Measurements from ENCODE around the gene ATG2B. TPM values are rescaled to one million over a fixed set of nuclear protein-coding genes. Genes with fewer than 3 reads are reported as not detected.

The ATG2B gene
- total RNA-seq, 1 donor from 2014 or later: 11.9 TPM

GRCh38 chr14:96274122-96274521 lies 89.0 kb downstream of the ATG2B start:
- Histone ChIP-seq H3K27me3 (no peaks in the 10 kb centered on the region), H3K9ac (no peak overlapping the region), H3K79me2 (ENCODE audit: low read depth) (no peaks in the 10 kb centered on the region), H3K4me3 (no peak overlapping the region), H3F3A (ENCODE audit: low read depth) (no peaks in the 10 kb centered on the region), H3K4me1 (no peaks in the 10 kb centered on the region), H3K4me2 (no peak overlapping the region), H3K36me3 (no peaks in the 10 kb centered on the region), H2AFZ (replicated peaks) (no peak overlapping the region), H3K27ac (no peak overlapping the region), H3K9me3 (ENCODE audit: low read depth) (no peaks in the 10 kb centered on the region), H4K20me1 (ENCODE audit: low read depth) (no peaks in the 10 kb centered on the region)
- H3K4me3 Mint-ChIP-seq: no peak overlapping the region
- H3K4me1 Mint-ChIP-seq: peaks cover 10% of the 10 kb centered on the region
- peaks cover 2% of the 10 kb centered on the region for H3K27me3 Mint-ChIP-seq (ENCODE audit: insufficient read depth, low read depth)
- peaks cover 2% of the 10 kb centered on the region for H3K36me3 Mint-ChIP-seq
- peak overlapping the region; percentile 62 for H3K27ac Mint-ChIP-seq
- peaks cover 15% of the 10 kb centered on the region for H3K9me3 Mint-ChIP-seq
- no peak for TF ChIP-seq EZH2phosphoT487 (IDR thresholded peaks at IDR 0.05)
- TF ChIP-seq, protein P1, sequence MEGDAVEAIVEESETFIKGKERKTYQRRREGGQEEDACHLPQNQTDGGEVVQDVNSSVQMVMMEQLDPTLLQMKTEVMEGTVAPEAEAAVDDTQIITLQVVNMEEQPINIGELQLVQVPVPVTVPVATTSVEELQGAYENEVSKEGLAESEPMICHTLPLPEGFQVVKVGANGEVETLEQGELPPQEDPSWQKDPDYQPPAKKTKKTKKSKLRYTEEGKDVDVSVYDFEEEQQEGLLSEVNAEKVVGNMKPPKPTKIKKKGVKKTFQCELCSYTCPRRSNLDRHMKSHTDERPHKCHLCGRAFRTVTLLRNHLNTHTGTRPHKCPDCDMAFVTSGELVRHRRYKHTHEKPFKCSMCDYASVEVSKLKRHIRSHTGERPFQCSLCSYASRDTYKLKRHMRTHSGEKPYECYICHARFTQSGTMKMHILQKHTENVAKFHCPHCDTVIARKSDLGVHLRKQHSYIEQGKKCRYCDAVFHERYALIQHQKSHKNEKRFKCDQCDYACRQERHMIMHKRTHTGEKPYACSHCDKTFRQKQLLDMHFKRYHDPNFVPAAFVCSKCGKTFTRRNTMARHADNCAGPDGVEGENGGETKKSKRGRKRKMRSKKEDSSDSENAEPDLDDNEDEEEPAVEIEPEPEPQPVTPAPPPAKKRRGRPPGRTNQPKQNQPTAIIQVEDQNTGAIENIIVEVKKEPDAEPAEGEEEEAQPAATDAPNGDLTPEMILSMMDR (IDR thresholded peaks at IDR 0.05): no peak
- TF ChIP-seq EZH2 (IDR thresholded peaks at IDR 0.05): no peak
- no peak for DNase-seq (ENCODE audit: low spot score)

DNA sequence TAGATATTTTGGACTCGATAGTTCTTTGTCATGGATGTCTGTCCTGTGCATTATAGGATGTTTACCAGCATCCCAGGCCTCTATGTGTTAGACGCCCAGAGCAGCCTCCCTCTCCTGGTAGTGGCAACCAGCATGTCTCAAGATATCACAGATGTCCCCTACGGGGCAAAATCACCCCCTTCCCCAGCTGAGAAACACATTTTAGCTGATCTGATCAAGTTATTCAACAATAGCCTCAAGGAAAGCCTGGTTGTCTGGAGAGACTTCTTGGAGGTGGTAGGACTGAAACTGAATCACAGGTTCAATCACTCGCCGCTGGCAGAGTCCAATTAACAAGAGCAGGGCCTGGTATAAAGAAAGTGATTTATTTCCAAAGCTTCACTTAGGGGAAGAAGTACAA lies 89.5 kb downstream of the ATG2B start:
- Mint-ChIP-seq H3K4me3 (no peak overlapping the region), H3K27ac (peak overlapping the region; percentile 21), H3K27me3 (ENCODE audit: insufficient read depth, low read depth) (peaks cover 2% of the 10 kb centered on the region), H3K36me3 (peaks cover under 1% of the 10 kb centered on the region), H3K4me1 (peaks cover 10% of the 10 kb centered on the region), H3K9me3 (peaks cover 15% of the 10 kb centered on the region)
- H3K9me3 ChIP-seq (ENCODE audit: low read depth): no peaks in the 10 kb centered on the region
- H3K4me2 ChIP-seq: no peak overlapping the region
- no peaks in the 10 kb centered on the region for H3K79me2 ChIP-seq (ENCODE audit: low read depth)
- no peaks in the 10 kb centered on the region for H3K27me3 ChIP-seq
- H3F3A ChIP-seq (ENCODE audit: low read depth): no peaks in the 10 kb centered on the region
- H3K36me3 ChIP-seq: no peaks in the 10 kb centered on the region
- DNase-seq (ENCODE audit: low spot score): no peak
- H3K4me3 ChIP-seq: no peak overlapping the region
- no peak for TF ChIP-seq EZH2 (IDR thresholded peaks at IDR 0.05)
- TF ChIP-seq, protein P1 (IDR thresholded peaks at IDR 0.05): no peak
- no peak for TF ChIP-seq EZH2phosphoT487 (IDR thresholded peaks at IDR 0.05)
- H4K20me1 ChIP-seq (ENCODE audit: low read depth): no peaks in the 10 kb centered on the region
- H3K9ac ChIP-seq: no peak overlapping the region
- H2AFZ ChIP-seq (replicated peaks): no peak overlapping the region
- H3K27ac ChIP-seq: no peak overlapping the region
- no peaks in the 10 kb centered on the region for H3K4me1 ChIP-seq

- Histone ChIP-seq H3K9ac (no peak overlapping the region), H4K20me1 (ENCODE audit: low read depth) (no peaks in the 10 kb centered on the region), H3K4me3 (no peak overlapping the region), H3K36me3 (no peaks in the 10 kb centered on the region), H3K27ac (no peak overlapping the region), H3K9me3 (ENCODE audit: low read depth) (no peaks in the 10 kb centered on the region), H3K27me3 (no peaks in the 10 kb centered on the region), H2AFZ (replicated peaks) (no peak overlapping the region), H3K4me2 (no peak overlapping the region), H3K4me1 (no peaks in the 10 kb centered on the region), H3K79me2 (ENCODE audit: low read depth) (no peaks in the 10 kb centered on the region), H3F3A (ENCODE audit: low read depth) (no peaks in the 10 kb centered on the region)
- no peak for DNase-seq (ENCODE audit: low spot score)
- TF ChIP-seq EZH2phosphoT487 (IDR thresholded peaks at IDR 0.05) (no peak), EZH2 (IDR thresholded peaks at IDR 0.05) (no peak)
- TF ChIP-seq, protein P1 (IDR thresholded peaks at IDR 0.05): no peak
- H3K36me3 Mint-ChIP-seq: no peaks in the 10 kb centered on the region
- H3K4me1 Mint-ChIP-seq: peaks cover 10% of the 10 kb centered on the region
- no peak overlapping the region for H3K4me3 Mint-ChIP-seq
- peaks cover 14% of the 10 kb centered on the region for H3K9me3 Mint-ChIP-seq
- H3K27me3 Mint-ChIP-seq (ENCODE audit: insufficient read depth, low read depth): peaks cover 2% of the 10 kb centered on the region
- no peak overlapping the region for H3K27ac Mint-ChIP-seq
Measured at GRCh38 chr14:96272777-96273473, 90.2 kb downstream of the ATG2B start.

Data from neural progenitor cell (in vitro differentiated cells).